Measurements from ENCODE around the gene WRAP73. TPM values are rescaled to one million over a fixed set of nuclear protein-coding genes. Genes with fewer than 3 reads are reported as not detected.

Gene WRAP73
- total RNA-seq, 1 experiment from 2014 or later, result 41.1 TPM

DNA sequence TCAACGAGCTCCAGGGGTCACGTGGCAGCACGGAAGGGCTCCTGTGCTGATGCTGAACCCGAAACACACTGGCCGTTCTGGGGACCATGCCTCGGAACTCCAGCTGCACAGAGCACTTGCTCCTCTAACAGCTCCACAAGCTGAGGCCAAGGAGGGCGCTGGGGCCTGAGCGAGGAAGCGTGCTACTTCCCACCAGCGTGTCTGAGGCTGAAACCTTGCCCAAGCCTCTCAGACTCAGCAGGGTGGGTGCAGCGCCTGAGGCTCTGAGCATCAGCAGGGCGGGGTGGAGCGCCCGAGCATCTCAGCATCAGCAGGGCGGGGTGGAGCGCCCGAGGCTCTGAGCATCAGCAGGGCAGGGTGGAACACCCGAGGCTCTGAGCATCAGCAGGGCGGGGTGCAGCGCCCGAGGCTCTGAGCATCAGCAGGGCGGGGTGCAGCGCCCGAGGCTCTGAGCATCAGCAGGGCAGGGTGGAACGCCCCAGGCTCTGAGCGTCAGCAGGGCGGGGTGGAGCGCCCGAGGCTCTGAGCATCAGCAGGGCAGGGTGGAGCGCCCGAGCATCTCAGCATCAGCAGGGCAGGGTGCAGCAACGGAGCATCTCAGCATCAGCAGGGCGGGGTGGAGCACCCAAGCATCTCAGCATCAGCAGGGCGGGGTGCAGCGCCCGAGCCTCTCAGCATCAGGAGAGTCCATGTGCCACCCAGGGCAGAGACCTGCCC is 9.6 kb downstream of the WRAP73 start:
- no peak for DNase-seq (ENCODE audit: low read depth)
- in situ Hi-C loops (cut with HindIII; ENCODE audit: low pct_unique_long_range_greater_than_20kb, low sequenced_read_pairs), result loop anchor here (25.0 kb wide), 1 partner anchor 103 kb away; no protein-coding TSS in a partner anchor

DNA sequence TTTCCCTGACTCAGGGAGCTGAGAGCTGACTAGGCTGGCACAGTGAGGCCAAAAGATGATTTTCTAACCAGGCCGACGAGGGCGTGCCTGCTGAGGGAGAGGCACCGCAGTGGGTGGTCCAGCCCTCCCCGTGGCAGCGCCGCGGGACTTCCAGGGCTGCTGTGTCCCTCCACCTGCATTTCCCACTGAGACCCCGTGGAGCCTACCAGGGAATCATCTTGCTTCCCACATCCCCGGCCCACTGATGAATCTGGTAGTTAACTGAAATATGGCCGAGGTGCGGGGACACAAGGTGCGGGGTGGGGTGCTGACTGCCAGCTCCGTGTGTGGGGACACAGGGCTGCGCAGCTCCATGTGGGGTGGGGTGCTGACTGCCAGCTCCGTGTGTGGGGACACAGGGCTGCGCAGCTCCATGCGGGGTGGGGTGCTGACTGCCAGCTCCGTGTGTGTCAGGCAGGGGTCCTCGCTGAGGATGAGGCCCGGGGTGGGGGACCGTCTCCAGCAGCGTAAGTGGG is 10.4 kb downstream of the WRAP73 start:
- in situ Hi-C loops (cut with HindIII; ENCODE audit: low pct_unique_long_range_greater_than_20kb, low sequenced_read_pairs), result loop anchor here (25.0 kb wide), 1 partner anchor 102 kb away; no protein-coding TSS in a partner anchor
- no peak for DNase-seq (ENCODE audit: low read depth)

DNA sequence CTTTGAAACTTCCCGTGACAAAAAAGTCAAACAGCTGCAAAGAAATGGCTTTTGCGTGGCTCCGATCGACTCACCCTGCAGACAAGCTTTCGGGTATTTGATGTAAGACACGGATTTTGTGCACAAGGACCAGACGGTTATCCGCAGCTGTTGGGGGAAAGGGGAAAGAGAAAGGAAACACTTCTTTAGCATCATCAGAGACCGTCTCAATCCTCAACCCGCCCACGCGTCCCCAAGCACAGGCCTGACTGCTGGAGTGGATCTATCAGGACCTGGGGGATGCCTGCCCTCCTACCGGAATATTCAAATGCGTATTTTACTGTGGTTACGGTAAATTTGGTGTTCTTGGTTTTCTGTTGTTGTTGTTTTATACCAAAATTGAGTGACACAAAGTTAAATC is 11.2 kb downstream of the WRAP73 start:
- DNase-seq (ENCODE audit: low read depth), result no peak
- in situ Hi-C loops (cut with HindIII; ENCODE audit: low pct_unique_long_range_greater_than_20kb, low sequenced_read_pairs), result loop anchor here (25.0 kb wide), 1 partner anchor 101 kb away; no protein-coding TSS in a partner anchor

DNA sequence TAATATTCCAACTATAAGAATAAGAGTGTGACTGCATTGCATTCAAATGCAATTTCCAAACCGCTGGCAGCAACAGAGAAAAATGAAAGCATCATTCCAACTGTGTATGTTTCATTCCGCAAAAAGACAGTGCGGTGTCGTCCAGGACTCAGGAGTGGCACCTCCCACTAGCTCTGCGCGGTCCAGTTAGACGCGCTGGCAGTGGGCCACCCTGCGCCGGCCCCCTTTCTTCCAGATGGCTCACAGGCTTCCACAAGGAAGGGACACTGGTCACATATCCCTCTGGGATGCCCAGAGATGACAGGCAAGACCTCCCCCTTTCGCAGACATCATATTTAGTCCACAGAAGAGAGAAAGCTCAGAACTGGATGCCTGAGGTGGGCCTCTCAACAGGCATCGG is 11.9 kb downstream of the WRAP73 start:
- in situ Hi-C loops (cut with HindIII; ENCODE audit: low pct_unique_long_range_greater_than_20kb, low sequenced_read_pairs), result loop anchor here (25.0 kb wide), 1 partner anchor 101 kb away; no protein-coding TSS in a partner anchor
- DNase-seq (ENCODE audit: low read depth), result no peak

DNA sequence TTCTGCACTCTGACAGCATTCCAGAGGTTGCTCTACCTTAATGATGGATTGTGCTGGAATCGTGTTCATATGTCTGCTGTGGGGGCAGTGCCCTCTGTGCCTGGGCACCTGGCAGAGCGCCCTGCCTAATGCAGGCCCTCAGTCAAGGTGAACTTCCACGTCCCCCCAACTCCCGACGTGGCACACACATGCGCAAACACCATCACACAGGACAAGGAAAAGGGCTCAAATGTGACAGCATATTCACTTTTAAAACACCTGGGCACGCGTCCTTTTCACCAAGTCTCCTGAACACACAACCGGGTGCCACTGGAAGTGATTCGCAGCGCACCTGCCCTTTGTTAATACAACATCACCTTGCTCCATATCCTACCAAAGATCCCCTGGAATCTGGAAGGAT is 13.4 kb downstream of the WRAP73 start:
- in situ Hi-C loops (cut with HindIII; ENCODE audit: low pct_unique_long_range_greater_than_20kb, low sequenced_read_pairs), result loop anchor here (25.0 kb wide), 1 partner anchor 99 kb away; no protein-coding TSS in a partner anchor
- DNase-seq (ENCODE audit: low read depth), result no peak

DNA sequence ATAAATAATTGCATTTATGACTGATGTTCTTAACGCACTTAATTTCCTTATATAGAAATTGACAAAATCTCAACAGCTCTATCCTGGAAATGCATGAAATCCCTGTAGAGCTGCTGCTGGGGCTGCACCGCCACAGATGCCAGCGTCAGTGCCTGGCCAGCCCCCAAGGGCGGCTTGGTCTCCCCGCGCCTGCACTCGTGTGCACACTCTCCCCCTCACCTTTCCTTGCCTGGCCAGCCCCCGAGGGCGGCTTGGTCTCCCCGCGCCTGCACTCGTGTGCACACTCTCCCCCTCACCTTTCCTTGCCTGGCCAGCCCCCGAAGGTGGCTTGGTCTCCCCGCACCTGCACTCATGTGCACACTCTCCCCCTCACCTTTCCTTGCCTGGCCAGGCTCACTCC is 13.8 kb downstream of the WRAP73 start:
- in situ Hi-C loops (cut with HindIII; ENCODE audit: low pct_unique_long_range_greater_than_20kb, low sequenced_read_pairs), result loop anchor here (25.0 kb wide), 1 partner anchor 99 kb away; no protein-coding TSS in a partner anchor
- no peak for DNase-seq (ENCODE audit: low read depth)

DNA sequence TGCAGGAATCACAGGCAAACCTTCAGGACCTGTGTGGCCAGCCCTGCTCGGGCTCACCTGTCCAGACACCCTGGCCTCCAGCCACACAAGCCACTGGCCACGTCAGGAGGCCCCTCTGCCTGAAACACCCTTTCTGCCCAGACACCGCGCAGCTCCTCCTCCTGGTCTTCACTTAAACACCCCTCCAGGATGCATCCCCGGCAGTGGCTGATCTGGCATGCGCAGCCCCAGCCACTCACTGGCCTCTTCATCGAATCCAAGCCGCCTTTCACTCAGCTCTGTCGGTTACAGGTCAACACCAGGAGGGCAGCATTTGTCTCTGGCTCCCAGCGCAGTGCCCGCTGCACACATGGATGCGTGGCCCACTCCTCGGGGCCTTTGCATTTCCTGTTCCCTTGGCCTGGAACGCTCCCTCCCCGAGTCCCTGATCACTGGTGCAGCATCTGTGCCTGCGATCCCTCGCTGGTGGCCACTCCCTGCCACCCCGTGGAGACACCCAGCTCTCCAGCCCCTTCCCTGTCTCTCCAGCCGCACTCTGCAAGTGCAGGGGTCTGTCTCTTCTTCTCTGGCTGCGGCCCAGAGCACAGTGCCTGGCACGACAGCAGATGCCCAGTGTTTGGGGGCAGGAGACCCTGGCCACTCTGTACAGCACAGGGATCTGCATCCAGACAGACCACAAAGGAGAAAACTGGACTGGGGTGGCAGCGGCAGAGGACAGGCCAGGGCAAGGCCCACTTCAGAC is 15.7 kb downstream of the WRAP73 start:
- DNase-seq (ENCODE audit: low read depth), result no peak
- in situ Hi-C loops (cut with HindIII; ENCODE audit: low pct_unique_long_range_greater_than_20kb, low sequenced_read_pairs), result loop anchor here (25.0 kb wide), 1 partner anchor 97 kb away; no protein-coding TSS in a partner anchor

DNA sequence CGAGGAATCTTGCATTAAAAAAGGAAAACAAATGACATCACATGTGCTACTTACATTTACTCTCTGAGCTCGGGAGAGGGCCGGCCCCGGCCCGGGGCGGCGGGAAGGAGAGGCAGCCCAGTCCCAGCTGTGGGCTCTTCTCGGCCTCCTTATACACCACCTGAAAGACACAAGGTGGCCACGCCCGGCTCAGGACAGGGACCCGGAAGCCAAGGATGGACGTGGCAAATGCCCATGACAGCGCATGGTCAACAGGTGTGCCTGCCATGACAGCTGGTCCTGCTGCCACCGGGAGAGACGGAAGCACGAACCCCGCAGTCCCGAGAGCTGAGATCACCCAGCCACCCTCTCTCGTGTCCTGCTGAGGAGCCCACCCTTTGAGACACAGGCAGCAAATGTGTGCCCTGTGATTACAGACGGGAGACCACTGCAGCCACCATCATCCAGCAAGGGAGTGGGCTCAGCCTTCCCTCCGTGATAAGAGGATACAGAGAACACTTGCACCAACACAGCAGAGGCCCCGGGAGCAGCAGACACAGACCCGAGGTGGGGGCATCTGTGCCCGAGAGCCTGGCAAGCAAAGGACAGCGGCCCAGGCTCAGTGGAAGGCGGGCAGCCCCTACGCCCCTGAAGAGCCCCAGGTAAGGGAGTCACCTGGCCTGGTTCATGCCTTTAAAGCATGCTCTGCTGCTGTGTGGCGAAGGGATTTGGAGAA is 16.4 kb downstream of the WRAP73 start:
- in situ Hi-C loops (cut with HindIII; ENCODE audit: low pct_unique_long_range_greater_than_20kb, low sequenced_read_pairs), result loop anchor here (25.0 kb wide), 1 partner anchor 96 kb away; no protein-coding TSS in a partner anchor
- no peak for DNase-seq (ENCODE audit: low read depth)

DNA sequence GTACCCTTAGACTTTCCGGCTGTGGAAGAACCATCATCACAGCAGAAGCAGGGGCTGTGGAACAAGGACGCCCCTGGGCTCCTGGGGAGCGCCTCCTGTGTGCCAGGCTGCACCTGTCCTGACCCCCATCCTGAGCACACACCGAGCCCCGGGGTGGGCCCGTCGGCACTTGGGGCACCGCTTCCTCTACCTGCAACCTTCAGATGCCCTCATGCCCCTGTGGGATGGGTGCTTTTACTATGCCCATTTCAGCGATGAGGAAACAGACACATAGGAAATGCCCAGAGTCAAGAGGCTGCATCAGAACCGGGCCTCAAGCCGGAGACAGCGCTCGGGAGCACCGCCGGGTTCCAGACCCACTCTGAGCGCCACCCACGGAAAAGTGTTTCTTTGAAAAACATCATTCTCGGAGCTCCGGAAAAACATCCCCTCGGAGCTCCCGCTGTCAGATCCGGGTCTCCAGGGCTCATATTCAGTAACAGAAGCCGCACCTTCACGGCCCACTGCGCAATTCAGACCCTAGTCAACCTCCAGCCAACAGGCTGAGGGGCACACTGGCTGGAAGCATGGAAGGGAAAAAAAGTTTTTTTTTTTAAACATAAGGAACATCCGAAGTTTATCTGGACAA is 17.1 kb downstream of the WRAP73 start:
- no peak for DNase-seq (ENCODE audit: low read depth)
- in situ Hi-C loops (cut with HindIII; ENCODE audit: low pct_unique_long_range_greater_than_20kb, low sequenced_read_pairs), result loop anchor here (25.0 kb wide), 1 partner anchor 96 kb away; no protein-coding TSS in a partner anchor

DNA sequence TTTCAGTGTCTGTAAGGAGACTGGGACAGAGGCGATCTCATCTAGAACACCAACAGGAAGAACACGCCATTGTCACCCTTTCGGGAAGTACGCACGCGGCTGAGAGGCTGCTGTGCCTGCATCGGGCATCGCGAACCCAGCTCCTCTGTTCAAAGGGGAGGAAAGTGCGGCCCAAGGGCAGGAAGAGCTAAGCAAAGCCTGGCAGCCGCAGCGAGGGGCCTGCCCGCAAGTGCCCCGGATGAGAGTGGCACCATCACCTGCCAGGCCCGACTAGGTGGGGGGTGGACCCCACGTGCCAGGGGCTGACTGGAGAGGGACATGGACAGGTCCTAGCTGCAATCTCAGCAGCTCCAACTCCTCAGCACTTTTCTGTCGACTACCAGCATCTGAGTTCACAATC is 17.6 kb downstream of the WRAP73 start:
- in situ Hi-C loops (cut with HindIII; ENCODE audit: low pct_unique_long_range_greater_than_20kb, low sequenced_read_pairs), result loop anchor here (25.0 kb wide), 1 partner anchor 95 kb away; no protein-coding TSS in a partner anchor
- no peak for DNase-seq (ENCODE audit: low read depth)

DNA sequence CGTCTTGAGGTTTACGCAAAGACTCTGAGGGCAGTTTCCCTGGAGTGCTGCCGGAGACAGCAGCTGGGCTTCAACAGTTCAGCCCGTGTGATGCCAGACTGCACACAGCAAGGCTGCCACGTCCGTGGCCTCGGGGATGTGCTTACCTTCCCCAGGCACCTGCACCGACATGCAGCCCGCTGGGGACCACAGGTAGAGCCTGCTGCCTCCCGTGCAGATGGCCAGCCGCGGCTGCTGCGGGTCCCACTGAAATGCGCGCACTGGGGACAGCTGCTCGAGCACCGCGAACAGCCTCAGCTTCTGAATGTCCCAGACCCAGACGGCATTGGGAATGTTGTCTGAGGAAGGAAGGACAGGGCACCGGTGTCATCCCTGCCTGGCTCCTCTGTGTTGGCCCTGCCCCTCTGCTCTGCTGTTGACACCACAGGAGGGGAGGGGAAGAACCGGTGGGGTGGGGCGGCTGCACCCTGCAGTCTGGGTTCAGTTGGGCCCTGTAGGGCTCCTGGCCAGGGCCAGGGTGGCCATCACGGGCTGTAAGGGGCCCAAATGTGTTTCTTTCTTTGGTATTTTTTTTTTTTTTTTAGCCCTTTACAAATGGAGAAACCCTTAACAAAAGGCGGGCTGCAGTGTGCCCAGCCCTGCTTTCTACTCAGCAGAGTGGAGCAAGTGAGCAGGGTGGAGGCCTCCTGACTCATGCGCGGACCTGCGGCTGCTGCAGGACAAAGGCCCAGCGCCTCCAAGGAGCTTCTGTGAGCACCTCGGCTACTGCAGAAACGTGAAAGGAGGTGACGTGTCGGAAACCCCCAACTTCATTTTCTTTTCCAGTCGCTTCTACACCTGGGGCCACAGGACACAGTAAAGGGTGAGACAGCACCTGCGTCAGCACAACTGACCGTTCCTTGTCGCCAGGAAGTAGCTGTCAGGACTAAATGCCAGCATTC is 18.3 kb downstream of the WRAP73 start:
- DNase-seq (ENCODE audit: low read depth), result no peak
- in situ Hi-C loops (cut with HindIII; ENCODE audit: low pct_unique_long_range_greater_than_20kb, low sequenced_read_pairs), result loop anchor here (25.0 kb wide), 1 partner anchor 94 kb away; no protein-coding TSS in a partner anchor

DNA sequence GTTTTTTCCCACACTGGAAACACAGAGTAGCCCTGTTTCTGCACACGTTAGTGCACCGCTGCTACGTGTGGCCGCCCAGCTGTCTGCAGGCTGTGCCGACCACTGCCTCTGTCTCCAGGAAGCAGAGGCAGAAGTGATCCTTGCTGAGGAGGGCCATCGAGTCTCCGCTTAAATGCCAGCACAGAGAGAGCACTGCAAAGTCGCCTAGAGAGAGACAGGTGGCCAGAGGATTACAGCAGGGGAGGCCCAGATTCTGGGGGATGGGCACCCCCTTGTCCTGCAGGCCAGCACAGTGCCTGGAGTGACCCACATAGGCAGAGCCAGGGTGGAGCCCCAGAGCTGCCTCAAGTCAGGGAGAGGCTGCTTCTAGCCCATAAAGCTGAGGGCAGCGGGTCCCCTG is 19.0 kb downstream of the WRAP73 start:
- in situ Hi-C loops (cut with HindIII; ENCODE audit: low pct_unique_long_range_greater_than_20kb, low sequenced_read_pairs), result loop anchor here (25.0 kb wide), 1 partner anchor 94 kb away; no protein-coding TSS in a partner anchor
- DNase-seq (ENCODE audit: low read depth), result no peak

DNA sequence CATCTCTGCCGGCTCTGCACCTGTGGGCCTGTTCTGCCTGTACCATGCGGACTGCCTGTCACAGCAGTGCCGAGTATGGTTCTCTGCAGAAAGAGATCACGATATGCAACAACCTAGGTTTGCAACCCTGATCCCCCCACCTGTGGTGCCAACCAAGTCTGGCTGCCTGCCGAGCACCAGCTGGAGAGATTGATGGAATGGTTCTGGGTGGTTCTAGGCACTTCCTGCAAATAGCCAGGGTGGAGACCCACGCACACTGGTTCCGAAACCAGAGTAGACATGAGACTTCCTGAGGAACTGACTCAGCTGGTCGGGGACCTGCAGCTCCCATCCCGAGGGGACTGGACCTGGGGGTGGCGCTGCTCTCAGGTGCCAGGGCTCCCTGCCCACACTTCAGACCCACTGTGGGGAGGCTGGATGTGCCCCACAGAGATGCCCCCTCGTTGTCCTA is 19.7 kb downstream of the WRAP73 start:
- in situ Hi-C loops (cut with HindIII; ENCODE audit: low pct_unique_long_range_greater_than_20kb, low sequenced_read_pairs), result loop anchor here (25.0 kb wide), 1 partner anchor 93 kb away; no protein-coding TSS in a partner anchor
- no peak for DNase-seq (ENCODE audit: low read depth)

DNA sequence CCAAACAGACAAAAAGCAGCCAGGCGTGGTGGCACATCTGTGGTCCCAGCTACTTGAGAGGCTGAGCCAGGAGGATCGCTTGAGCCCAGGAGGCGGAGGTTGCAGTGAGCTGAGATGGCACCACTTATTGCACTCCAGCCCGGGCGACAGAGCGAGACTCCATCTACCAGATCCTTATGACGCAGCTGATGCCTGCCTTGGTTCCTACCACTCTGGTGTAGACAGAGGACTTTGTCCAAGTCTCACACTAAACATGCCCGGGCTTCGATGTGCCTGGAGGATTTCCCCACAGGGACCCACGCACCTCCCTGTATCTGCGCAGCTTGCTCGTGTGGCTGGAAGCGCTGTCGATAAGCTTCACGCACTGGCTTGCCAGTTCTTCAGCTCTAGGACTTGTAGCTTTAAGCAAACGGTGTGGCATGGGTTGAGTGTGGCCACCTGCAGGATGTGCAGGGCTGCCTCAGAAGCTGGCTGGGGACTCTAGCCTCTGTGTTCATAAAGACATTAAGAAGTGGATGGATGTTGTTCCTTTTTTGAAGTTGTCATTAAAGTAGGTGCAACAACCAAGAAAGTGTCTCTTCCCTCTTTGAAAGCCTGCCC is 20.2 kb downstream of the WRAP73 start:
- in situ Hi-C loops (cut with HindIII; ENCODE audit: low pct_unique_long_range_greater_than_20kb, low sequenced_read_pairs), result loop anchor here (25.0 kb wide), 1 partner anchor 92 kb away; no protein-coding TSS in a partner anchor
- DNase-seq (ENCODE audit: low read depth), result no peak

DNA sequence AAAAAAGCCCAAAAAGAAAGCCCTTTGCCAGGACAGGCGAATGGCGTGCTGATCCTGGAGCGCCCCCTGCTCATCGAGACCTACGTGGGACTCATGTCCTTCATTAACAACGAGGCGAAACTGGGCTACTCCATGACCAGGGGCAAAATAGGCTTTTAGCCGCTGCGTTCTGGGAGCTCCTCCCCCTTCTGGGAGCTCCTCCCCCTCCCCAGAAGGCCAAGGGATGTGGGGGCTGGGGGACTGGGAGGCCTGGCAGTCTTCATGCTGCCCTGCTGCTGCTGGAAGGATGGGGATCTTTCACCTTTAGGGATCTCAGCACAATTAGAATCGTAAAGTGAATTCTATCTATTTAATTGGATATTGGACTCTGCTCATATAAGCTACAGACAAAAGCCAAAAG is 21.5 kb downstream of the WRAP73 start:
- in situ Hi-C loops (cut with HindIII; ENCODE audit: low pct_unique_long_range_greater_than_20kb, low sequenced_read_pairs), result loop anchor here (25.0 kb wide), 1 partner anchor 91 kb away; no protein-coding TSS in a partner anchor
- DNase-seq (ENCODE audit: low read depth), result no peak

Measured in Caki2 (cell line).